ENCODE results near the gene TIE1. TPM values are rescaled to one million over a fixed set of nuclear protein-coding genes. Genes with fewer than 3 reads are reported as not detected.

Gene TIE1
- total and polyA plus RNA-seq, 2 donors (not counting 3 experiments of a cell fraction or from before 2014, with no cell fraction given) = 531 to 620 TPM

- H3K27me3 ChIP-seq (ENCODE audit: control insufficient read depth in 2 of 2, insufficient read depth in 2 of 2, low read length in 2 of 2) = no peaks in the 10 kb centered on the region
- no peak overlapping the region for H3K4me2 ChIP-seq (ENCODE audit: insufficient read depth, low read length)
- H2AFZ ChIP-seq (ENCODE audit: low read depth, low read length) = no peak overlapping the region
- no peak for FAIRE-seq
- H4K20me1 ChIP-seq (replicated peaks; ENCODE audit: control insufficient read depth, extremely low read depth, insufficient read depth, low read length) = no peaks in the 10 kb centered on the region
- H3K9ac ChIP-seq (replicated peaks; ENCODE audit: extremely low read depth, insufficient read depth, low read length) = no peak overlapping the region
- H3K36me3 ChIP-seq (ENCODE audit: control insufficient read depth in 2 of 2, extremely low read depth in 1 of 2, insufficient read depth in 2 of 2, low read length in 2 of 2) = peaks cover 0 to 4% of the 10 kb centered on the region in 2 experiments
- dilution Hi-C loops (cut with MboI; ENCODE audit: extremely low pct_ligation_motif_present, low sequenced_read_pairs) = no loop called here
- H3K4me3 ChIP-seq (replicated peaks in 1 of 3; ENCODE audit: insufficient read depth in 1 of 3, low read depth in 1 of 3, low read length in 3 of 3) = no peak overlapping the region
- no peak overlapping the region for H3K27ac ChIP-seq (ENCODE audit: insufficient read depth, low read depth, low read length)
- peaks cover 34% of the 10 kb centered on the region for H3K79me2 ChIP-seq (ENCODE audit: control insufficient read depth, insufficient read depth, low read length)
- no peaks in the 10 kb centered on the region for H3K9me1 ChIP-seq (replicated peaks; ENCODE audit: control insufficient read depth, extremely low read depth, insufficient read depth, low read length)
- no TSS peak for BruUV-seq (replicated peaks)
- peaks cover 53% of the 10 kb centered on the region for H3K4me1 ChIP-seq (ENCODE audit: control insufficient read depth, extremely low read depth, insufficient read depth, low read length)
- TF ChIP-seq POLR2A (IDR thresholded peaks at IDR 0.05; ENCODE audit: low read depth, low read length) (no peak), EZH2 (IDR thresholded peaks at IDR 0.05; ENCODE audit: borderline replicate concordance, low read depth, low read length, severe bottlenecking) (no peak), FOS (IDR thresholded peaks at IDR 0.05; ENCODE audit: borderline replicate concordance, insufficient read depth, low read length) (no peak), GATA2 (IDR thresholded peaks at IDR 0.05; ENCODE audit: insufficient read depth, insufficient read length, low read depth, low read length) (no peak), POLR2AphosphoS5 (IDR thresholded peaks at IDR 0.05; ENCODE audit: insufficient read depth, low read depth, low read length) (no peak), MYC (IDR thresholded peaks at IDR 0.05; ENCODE audit: low read depth, low read length) (no peak), JUN (IDR thresholded peaks at IDR 0.05; ENCODE audit: borderline replicate concordance, insufficient read depth, insufficient read length, low read depth) (no peak), MAX (IDR thresholded peaks at IDR 0.05; ENCODE audit: insufficient read depth, insufficient read length) (no peak)
- TF ChIP-seq, protein P1, sequence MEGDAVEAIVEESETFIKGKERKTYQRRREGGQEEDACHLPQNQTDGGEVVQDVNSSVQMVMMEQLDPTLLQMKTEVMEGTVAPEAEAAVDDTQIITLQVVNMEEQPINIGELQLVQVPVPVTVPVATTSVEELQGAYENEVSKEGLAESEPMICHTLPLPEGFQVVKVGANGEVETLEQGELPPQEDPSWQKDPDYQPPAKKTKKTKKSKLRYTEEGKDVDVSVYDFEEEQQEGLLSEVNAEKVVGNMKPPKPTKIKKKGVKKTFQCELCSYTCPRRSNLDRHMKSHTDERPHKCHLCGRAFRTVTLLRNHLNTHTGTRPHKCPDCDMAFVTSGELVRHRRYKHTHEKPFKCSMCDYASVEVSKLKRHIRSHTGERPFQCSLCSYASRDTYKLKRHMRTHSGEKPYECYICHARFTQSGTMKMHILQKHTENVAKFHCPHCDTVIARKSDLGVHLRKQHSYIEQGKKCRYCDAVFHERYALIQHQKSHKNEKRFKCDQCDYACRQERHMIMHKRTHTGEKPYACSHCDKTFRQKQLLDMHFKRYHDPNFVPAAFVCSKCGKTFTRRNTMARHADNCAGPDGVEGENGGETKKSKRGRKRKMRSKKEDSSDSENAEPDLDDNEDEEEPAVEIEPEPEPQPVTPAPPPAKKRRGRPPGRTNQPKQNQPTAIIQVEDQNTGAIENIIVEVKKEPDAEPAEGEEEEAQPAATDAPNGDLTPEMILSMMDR (IDR thresholded peaks at IDR 0.05; ENCODE audit: extremely low read depth in 1 of 2, insufficient read depth in 1 of 2, low read depth in 1 of 2, low read length in 2 of 2) = no peak
- intact Hi-C loops (cut with micrococcal nuclease) = no loop called here
- DNase-seq (ENCODE audit: low read depth, low spot score) = peak; percentile 12
- no peaks in the 10 kb centered on the region for H3K9me3 ChIP-seq (replicated peaks; ENCODE audit: control insufficient read depth, insufficient read depth, low read length)
- ChIA-PET POLR2A (no interaction called here), CTCF (no interaction called here)
These were observed 1.7 kb upstream of the TIE1 start for GRCh38 chr1:43299101-43299500.
